GM19099 (cell line): ENCODE data around the gene ZNF35.

Experiments
- POLR2A ChIP-seq: IDR thresholded peaks from 3 replicates; pipeline ENCODE4 v1.6.1; 2011; ENCODE audit warnings: low read depth; ENCODE audit not compliant: insufficient read length; ENCODE audit errors: extremely low read depth

ZNF35 gene

DNA sequence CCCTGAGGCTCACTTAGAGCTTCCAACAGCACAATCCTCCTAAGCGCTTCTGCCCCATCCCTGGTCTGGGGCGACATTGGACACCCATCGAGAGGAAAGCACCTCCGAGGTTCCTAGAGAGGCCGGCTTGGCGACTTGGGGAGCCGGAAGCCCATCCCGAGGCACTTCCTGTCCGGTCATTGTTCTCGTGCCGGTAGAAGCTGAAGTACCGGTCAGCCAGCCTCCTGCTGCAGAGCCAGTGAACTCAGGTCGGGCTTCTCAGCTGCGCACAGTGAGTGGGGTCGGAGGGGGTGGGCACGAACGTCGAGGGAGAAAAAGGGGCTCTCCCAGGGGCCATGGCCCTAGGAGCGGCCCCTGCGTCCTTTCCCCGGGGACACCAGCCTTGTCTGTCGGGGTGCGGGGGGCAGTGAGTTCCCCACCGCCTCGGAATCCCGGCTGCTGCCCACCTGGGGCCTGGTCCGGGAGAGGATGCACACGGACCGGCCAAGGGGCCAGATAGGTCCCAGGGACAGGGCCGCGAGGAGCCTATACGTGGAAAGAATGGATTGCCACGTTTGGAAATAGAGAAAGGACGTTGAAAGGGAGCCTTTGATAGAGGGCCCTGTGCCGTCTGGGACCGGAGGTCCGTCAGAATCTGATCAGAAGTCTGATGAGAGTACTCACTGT, at the start of gene ZNF35:
Gene ZNF35, plus strand, starts transcription at position 169 of the 666 bp plus-strand sequence. CDS start 2,336 bp downstream, outside the sequence.
- TF ChIP-seq POLR2A, result peak; percentile 75

DNA sequence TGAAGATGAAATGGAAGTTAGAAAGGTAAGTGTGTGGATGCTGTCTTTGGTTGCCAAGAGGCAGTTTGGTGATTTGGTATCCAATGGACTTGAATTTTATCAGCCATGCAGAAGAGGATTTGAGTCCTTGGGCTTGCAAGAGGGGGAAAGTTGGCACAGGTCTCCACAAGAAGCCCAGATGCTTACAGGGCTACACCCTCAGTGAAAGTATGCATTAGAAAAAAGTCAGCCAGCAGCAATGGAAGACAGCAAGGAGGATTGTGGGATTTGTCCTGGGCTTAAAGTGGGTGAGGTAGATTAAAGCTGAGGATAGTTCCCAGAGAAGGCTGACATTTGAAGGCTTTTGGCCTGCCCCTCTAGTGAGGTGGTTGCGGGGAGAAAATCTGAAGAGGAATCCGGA, 46.8 kb upstream of the ZNF35 start:
- no peak for TF ChIP-seq POLR2A

DNA sequence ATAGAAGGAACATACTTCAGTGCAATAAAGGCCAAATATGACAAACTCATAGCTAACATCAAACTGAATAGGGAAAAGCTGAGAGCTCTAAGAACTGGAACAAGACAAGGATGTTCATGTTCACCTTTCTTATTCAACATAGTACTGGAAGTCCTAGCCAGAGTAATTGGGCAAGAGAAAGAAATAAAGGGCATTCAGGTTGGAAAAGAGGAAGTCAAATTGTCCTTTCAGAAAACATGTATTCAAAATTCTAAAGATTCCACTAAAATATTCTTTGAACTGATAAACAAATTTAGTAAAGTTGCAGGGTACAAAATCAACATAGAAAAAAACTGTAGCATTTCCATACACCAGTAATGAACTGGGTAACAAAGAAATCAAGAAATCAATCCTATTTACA, 35.9 kb upstream of the ZNF35 start:
- TF ChIP-seq POLR2A, result no peak

DNA sequence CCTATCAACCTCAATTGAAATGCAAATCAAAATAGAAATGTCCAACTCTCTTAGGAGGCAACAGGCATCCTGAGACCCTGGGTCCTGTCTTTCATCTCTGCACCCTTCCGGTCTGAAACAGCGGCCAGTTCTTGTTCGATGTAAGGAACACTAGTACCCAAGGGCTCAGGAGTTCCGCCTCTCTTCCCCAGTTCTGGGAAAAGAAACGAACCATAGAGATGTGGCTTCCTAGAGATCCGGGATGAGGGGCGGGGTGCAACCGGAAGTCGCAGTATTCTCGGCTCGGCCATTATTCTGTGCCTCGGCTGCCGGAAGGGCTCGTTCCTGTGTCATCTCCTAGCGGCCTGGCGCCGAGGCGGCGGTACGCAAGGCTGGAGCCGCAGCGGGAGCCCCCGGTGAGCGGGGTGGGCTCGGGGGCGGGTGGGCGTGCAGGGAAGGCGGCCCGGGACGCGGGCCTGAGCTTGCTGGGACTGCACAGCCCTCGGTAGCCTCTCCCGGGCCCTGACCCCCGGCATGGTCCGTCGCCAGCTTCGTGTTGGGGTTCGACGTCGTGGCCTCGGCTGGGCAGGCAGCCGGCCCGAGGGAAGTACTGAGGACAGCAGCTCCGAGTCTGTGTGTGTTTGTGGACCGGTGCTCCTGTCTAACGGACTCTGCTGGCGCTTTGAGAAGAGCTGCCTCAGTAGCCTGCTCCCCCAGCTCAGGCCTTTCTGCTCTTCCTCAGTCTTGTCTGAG, 23.6 kb upstream of the ZNF35 start, which contains the start of gene ZNF197:
Gene ZNF197, plus strand, starts transcription at position 288 of the 732 bp plus-strand sequence. CDS start 4,119 bp downstream, outside the sequence.
- TF ChIP-seq POLR2A, result peak; percentile 77

DNA sequence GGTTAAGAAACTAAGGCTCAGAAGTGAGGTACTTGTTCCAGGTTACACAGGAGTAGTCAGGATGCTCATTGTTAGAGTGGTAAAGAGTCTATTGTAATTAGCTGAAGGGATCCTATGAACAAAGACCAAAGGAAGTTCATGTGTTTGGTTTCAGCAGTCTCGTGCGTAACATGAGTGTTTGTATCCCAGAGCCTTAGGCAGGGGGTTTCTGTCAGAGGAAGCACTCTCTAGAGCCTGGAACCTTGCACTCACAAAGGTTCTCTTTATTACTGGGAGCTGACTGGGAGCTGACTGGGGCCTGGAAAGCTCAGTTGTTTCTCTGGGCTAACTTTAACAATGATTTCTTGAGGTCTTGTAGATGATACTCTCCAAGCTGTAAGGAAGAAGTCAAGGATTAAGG, 19.8 kb upstream of the ZNF35 start:
- TF ChIP-seq POLR2A, result no peak

DNA sequence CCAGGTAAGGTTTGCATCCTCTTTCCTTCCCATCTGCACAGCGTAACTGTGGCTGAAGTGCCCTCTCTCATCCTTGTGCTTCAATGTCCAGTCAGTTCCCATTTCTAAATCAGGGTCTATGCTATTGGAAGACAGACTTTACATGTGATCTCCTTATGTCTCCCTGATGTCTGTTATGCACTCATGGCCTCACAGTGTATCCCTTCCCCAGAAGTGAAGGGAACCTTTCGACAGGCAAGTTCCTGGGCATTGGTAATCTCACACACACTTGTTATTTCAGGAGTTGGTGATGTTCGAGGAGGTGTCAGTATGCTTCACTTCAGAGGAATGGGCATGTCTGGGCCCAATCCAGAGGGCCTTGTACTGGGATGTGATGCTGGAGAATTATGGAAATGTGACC, 16.3 kb upstream of the ZNF35 start:
- TF ChIP-seq POLR2A, result no peak

DNA sequence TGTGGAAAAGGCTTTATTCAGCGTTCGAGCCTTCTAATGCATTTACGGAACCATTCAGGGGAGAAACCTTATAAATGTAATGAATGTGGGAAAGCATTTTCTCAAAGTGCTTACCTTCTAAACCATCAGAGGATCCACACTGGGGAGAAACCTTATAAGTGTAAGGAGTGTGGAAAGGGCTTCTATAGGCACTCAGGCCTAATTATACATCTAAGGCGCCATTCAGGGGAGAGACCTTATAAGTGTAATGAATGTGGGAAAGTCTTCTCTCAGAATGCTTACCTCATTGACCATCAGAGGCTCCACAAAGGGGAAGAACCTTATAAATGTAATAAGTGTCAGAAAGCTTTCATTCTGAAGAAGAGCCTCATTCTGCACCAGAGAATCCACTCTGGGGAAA, 6.2 kb upstream of the ZNF35 start:
- no peak for TF ChIP-seq POLR2A

DNA sequence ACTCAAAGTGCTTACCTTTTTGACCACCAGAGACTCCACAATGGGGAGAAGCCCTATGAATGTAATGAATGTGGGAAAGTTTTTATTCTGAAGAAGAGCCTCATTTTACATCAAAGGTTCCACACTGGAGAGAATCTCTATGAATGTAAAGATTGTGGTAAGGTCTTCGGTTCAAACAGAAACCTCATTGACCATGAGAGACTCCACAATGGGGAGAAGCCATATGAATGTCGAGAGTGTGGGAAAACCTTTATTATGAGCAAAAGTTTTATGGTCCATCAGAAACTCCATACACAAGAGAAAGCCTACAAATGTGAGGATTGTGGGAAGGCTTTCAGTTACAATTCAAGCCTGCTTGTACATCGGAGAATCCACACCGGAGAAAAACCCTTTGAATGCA, 5.5 kb upstream of the ZNF35 start:
- TF ChIP-seq POLR2A, result no peak

DNA sequence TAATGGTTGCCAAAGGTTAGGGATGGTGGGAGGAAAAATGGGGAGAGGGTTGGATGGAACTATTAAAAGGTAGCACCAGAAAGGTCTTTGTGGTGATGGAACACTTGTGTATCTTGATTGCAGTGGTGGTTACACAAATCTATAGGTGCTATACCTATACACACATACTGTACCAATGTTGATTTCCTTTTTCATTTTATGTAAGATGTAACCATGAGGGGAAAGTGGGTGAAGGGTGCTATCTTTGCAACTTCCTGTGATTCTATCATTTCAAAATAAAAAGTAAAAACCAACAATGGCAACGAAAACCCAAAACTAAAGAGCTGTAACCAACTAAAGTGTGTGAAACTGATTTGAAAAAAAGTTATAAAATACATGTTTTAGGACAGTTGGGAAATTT, 761 bp upstream of the ZNF35 start:
- no peak for TF ChIP-seq POLR2A

DNA sequence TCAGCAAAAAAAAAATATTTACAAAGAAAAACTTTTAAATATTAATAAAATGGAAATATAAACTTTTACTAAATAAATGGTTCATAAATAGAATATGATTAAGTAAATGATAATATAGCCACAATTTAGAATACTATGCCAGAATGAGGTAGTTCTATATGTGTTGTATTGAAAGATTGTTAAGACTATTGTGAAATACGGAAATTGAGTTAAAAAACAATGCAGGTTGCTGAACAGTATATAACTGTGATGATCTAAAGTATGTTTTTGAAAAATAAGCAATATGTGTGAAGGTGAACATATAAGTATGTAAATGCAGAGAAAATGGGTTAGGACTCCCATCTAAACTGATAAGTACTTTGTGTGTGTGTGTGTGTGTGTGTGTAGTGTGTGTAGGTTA, 1.2 kb downstream of the ZNF35 start:
- no peak for TF ChIP-seq POLR2A

DNA sequence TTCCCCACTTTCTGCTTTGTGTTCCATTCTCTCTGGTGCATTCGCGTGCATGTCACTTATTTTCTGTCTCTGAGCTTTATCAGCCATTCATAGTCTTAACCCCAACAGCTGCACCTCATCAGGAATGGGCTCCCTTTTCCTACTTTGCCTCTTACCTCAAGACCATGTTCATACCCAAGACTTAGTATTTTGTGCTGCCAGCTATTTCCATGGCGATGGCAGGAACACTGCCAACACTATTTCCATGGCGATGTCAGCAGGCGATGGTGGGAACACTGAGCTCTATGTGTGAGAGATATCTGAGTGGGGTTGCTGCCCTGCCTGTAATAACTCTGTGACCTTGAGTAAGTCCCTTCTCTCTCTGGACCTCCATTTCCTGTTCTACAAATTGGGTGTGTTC, 5.5 kb downstream of the ZNF35 start:
- no peak for TF ChIP-seq POLR2A

DNA sequence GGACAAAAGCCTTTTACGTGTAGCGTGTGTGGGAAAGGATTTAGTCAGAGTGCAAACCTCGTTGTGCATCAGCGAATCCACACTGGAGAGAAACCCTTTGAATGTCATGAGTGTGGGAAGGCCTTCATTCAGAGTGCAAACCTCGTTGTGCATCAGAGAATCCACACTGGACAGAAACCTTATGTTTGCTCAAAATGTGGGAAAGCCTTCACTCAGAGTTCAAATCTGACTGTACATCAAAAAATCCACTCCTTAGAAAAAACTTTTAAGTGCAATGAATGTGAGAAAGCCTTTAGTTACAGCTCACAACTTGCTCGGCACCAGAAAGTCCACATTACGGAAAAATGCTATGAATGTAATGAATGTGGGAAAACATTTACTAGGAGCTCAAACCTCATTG, 10.5 kb downstream of the ZNF35 start:
- no peak for TF ChIP-seq POLR2A

DNA sequence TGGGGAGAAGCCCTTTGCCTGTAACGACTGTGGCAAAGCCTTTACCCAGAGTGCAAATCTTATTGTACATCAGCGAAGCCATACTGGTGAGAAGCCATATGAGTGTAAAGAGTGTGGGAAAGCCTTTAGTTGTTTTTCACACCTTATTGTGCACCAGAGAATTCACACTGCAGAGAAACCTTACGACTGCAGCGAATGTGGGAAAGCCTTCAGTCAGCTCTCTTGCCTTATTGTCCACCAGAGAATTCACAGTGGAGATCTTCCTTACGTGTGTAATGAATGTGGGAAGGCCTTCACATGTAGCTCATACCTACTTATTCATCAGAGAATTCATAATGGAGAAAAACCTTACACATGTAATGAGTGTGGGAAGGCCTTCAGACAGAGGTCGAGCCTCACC, 10.9 kb downstream of the ZNF35 start:
- no peak for TF ChIP-seq POLR2A

DNA sequence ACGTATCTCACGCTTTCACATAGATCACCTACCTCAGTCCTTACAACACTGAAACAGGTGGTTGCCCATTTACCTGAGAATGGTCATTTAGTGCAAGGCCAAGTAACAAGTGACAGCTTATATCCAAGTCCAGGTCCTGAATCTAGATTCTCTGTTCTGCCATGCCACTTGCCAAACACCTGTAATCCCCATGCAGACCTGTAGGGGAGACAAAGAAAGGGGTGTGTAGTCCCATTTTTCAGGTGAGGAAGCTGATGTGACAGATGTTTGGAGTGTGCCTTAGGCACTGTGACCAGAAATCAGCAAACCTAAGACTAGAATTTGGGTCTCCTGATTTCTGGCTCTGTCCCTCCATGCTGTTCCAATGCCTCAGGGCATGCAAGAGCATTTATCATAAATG, 12.7 kb downstream of the ZNF35 start:
- TF ChIP-seq POLR2A, result no peak

DNA sequence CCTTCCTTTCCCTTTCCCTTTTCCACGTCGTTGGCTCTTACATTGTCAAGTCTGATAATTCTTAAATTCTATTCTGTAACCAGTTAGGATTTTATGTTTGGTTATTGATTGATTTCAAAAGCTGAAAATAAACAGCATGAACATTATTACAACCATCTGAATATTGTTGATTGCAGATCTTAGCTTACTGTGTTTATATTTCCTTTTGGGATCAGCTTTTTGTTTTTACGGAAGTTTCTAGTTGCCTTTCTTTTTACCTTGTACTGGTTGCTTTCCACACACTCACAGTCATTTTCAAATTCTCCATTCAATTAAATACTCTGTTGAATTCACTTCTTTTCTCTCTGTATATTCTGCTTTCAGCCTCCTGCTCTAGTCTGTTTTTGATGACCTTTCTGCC, 16.6 kb downstream of the ZNF35 start:
- TF ChIP-seq POLR2A, result no peak

DNA sequence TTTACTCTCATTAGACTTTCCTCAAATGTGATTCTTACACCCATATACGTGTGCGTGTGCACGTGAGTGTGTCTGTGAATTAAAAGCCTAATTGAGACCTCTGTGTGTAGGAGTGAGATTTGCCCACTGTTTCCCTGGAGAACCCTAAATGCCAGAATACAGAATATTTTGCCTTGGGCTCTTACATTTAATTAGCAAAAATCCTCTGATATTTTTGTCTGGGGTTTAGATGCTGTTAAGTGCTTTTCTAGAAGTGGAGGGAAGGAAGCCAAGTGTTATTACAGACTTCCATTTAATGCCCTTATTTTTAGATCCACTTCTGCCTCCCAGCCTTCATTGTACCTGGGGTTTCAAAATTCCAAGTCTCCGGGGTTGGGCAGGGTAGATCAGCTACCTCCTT, 17.8 kb downstream of the ZNF35 start:
- no peak for TF ChIP-seq POLR2A
